Ishikawa (cell line): ENCODE measurements around the gene NCOA4.

Experiments used
- CEBPB ChIP-seq: IDR thresholded peaks from 2 replicates; pipeline ENCODE4 v1.6.1; 2012
- CREB1 ChIP-seq: IDR thresholded peaks from 2 replicates; pipeline ENCODE4 v1.6.1; 2012; ENCODE audit warnings: low read depth
- EGR1 ChIP-seq: IDR thresholded peaks from 2 replicates; pipeline ENCODE4 v1.6.1; 2012
- EP300 ChIP-seq: IDR thresholded peaks from 2 replicates; pipeline ENCODE4 v1.6.1; 2012; ENCODE audit warnings: borderline replicate concordance
- FOXM1 ChIP-seq: IDR thresholded peaks from 2 replicates; pipeline ENCODE4 v1.6.1; 2012; ENCODE audit warnings: low read depth, borderline replicate concordance
- MAX ChIP-seq: IDR thresholded peaks from 2 replicates; pipeline ENCODE4 v1.6.1; 2012
- NFIC ChIP-seq: IDR thresholded peaks from 2 replicates; pipeline ENCODE4 v1.6.1; 2012
- RAD21 ChIP-seq: IDR thresholded peaks from 2 replicates; pipeline ENCODE4 v1.6.1; 2012; ENCODE audit warnings: low read depth
- REST ChIP-seq: IDR thresholded peaks from 2 replicates; pipeline ENCODE4 v1.6.1; 2012; ENCODE audit warnings: low read depth, mild to moderate bottlenecking
- TAF1 ChIP-seq: IDR thresholded peaks from 2 replicates; pipeline ENCODE4 v1.6.1; 2012; ENCODE audit warnings: low read depth, mild to moderate bottlenecking
- TCF12 ChIP-seq: IDR thresholded peaks from 2 replicates; pipeline ENCODE4 v1.6.1; 2012; ENCODE audit warnings: low read depth
- TEAD4 ChIP-seq: IDR thresholded peaks from 2 replicates; pipeline ENCODE4 v1.6.1; 2012
- USF1 ChIP-seq: IDR thresholded peaks from 2 replicates; pipeline ENCODE4 v1.6.1; 2012
- YY1 ChIP-seq: IDR thresholded peaks from 2 replicates; pipeline ENCODE4 v1.6.1; 2012; ENCODE audit warnings: low read depth
- ZBTB7A ChIP-seq: IDR thresholded peaks from 2 replicates; pipeline ENCODE4 v1.6.1; 2012; ENCODE audit warnings: low read depth

The NCOA4 gene

GRCh38 chr10:46001187-46001756, 29.2 kb downstream of the NCOA4 start:
- TF ChIP-seq REST (no peak), TAF1 (no peak), NFIC (no peak), MAX (no peak), CREB1 (no peak), CEBPB (no peak)

GRCh38 chr10:46000538-46000937, 29.9 kb downstream of the NCOA4 start:
- TF ChIP-seq NFIC, result no peak
- TF ChIP-seq TAF1, result no peak
- no peak for TF ChIP-seq CREB1
- TF ChIP-seq CEBPB, result no peak
- TF ChIP-seq MAX, result no peak
- TF ChIP-seq RAD21, result no peak
- no peak for TF ChIP-seq EP300
- no peak for TF ChIP-seq TEAD4
- no peak for TF ChIP-seq ZBTB7A
- TF ChIP-seq USF1, result no peak
- TF ChIP-seq REST, result no peak
- TF ChIP-seq FOXM1, result no peak
- no peak for TF ChIP-seq TCF12
- no peak for TF ChIP-seq YY1
- no peak for TF ChIP-seq EGR1

- TF ChIP-seq CEBPB (no peak), TAF1 (no peak), ZBTB7A (no peak), FOXM1 (no peak), TEAD4 (no peak), EGR1 (no peak), TCF12 (no peak), CREB1 (no peak), USF1 (no peak), MAX (no peak), REST (no peak)
Observed at GRCh38 chr10:45997994-45998763, 32.2 kb downstream of the NCOA4 start.

GRCh38 chr10:45997557-45997956, 32.9 kb downstream of the NCOA4 start:
- no peak for TF ChIP-seq YY1
- no peak for TF ChIP-seq CREB1
- TF ChIP-seq ZBTB7A, result no peak
- no peak for TF ChIP-seq TCF12
- TF ChIP-seq REST, result no peak
- no peak for TF ChIP-seq EGR1
- no peak for TF ChIP-seq NFIC
- TF ChIP-seq EP300, result no peak
- no peak for TF ChIP-seq TAF1
- no peak for TF ChIP-seq FOXM1
- TF ChIP-seq TEAD4, result no peak
- no peak for TF ChIP-seq RAD21
- no peak for TF ChIP-seq USF1
- no peak for TF ChIP-seq MAX
